GM12874 (cell line): ENCODE measurements around the gene THADA.

ENCODE experiments used
- CTCF ChIP-seq: IDR thresholded peaks from 2 replicates; pipeline ENCODE4 v1.5.1; 2011; ENCODE audit warnings: low read depth, mild to moderate bottlenecking, control low read depth, low read length, moderate library complexity; ENCODE audit not compliant: insufficient read depth

Gene THADA

GRCh38 chr2:43429369-43429768 lies 166.5 kb downstream of the THADA start:
- TF ChIP-seq CTCF, result no peak

GRCh38 chr2:43427032-43427424 lies 168.8 kb downstream of the THADA start:
- TF ChIP-seq CTCF, result no peak

- TF ChIP-seq CTCF, result no peak
Observed at GRCh38 chr2:43426305-43427031, 169.4 kb downstream of the THADA start.

- no peak for TF ChIP-seq CTCF
Observed at GRCh38 chr2:43425659-43426058, 170.2 kb downstream of the THADA start.

- TF ChIP-seq CTCF, result no peak
Observed at GRCh38 chr2:43424262-43425207, 171.3 kb downstream of the THADA start.

GRCh38 chr2:43423941-43424261 lies 171.9 kb downstream of the THADA start:
- no peak for TF ChIP-seq CTCF

GRCh38 chr2:43421194-43421593 lies 174.6 kb downstream of the THADA start:
- TF ChIP-seq CTCF, result no peak
